Stimulated activated CD4-positive, alpha-beta T cell treated with anti-CD3 and anti-CD28 coated beads, TNF-alpha, amount 100 ng/mL, for 24 hours (primary cell): ENCODE measurements around the gene CTNNA3.
A peak's percentile ranks its signal among the peaks of the same experiment; 100 is the strongest.

ENCODE experiments used
- DNase-seq, 3 experiments: peaks; one replicate each; pipeline ENCODE4 v3.0.0-alpha.2; 2020; ENCODE audit warnings: low read depth in 3 of 3

CTNNA3 gene

DNA sequence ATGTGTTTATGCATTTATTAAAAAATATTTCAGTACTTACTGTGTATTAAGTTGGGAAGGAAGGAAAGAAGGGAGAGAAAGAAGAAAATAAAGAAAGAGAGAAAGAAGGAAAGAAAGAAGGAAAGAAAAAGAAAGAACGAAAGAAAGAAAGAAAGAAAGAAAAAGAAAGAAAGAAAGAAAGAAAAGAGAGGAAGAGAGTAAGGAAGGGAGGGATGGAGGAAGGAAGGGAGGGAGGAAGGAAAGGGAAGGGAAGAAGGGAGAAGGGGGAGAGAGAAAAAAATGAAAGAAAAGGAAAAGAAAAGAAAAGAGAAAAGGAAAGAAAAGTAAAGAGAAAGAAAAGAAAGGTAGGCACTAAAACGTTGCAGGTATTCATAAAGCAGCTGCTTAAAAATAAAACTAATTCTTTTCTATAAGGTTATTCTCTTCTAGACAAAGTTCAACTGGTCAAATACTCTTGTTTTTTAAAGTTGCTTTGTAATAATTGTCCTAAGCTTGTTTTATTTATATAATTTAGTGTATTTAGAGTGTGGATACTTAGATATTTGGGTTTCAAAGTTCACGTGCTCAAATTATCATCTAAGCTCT, 1473.4 kb downstream of the CTNNA3 start:
- no peak for DNase-seq

DNA sequence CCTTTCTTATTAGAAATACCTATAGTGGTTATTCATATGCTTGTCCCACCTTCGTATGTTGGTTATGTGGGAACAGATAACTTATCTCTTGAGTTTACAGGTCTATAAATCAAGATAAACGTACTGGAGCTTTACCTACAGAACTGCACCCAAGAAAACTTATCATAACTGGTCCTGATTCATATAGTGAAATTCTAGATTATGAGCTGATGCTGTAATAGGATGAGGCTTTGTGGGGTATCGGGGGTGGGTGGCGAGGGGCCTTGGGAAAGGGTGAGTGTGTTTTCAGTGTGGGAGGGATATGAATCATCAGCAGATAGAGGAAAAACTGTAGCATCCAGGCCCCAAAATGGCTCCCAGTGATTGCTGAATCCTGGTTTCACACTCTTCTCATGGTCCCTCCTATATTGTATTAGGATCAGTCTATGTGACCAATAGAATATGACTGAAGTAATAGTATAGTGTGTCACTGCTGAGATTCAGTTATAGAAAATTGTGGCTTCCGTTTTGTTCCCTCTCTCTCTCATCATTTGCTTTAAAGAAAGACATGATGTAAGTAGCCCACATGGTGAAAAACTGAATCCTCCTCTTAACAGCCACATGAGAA, 1476.9 kb downstream of the CTNNA3 start:
- peak in 1 of 3 experiments; percentile 9 for DNase-seq

DNA sequence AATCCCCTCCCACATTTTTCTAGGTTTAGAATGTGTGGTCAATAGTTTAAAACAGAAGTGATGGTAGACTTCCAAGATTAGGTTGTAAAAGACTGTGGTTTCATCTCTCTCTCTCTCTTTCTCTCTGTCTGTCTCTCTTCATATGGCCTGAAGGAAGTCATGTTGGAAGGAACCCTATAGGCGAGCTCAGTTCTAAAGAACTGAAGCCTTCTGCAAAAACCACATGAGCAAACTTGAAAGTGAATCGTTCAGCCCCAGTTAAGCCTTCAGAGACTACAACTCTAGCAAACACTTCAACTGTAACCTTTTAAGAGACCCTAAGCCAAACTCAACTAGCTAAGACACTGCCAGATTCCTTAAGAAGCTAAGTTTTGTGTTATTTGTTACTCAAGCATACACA, 1477.7 kb downstream of the CTNNA3 start:
- no peak for DNase-seq

DNA sequence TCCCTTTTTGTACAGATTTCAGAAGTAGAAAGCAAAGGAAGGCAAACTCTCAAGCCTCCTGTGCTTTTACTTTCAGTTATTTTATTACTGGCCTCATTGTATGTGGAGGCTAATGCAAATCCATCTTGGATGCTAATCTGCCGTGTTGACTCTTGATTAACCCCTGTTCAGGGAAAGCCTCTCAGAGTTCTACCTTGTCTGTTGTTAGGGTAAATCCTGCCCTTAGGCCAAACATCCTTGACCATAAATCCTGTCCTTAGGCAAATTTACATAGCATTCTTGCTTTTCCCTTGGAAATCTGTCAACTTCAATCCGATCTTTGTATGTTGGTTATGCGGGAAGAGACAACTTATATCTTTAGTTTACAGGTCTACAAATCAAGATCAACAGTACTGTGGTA, 1480.1 kb downstream of the CTNNA3 start:
- DNase-seq, result no peak

DNA sequence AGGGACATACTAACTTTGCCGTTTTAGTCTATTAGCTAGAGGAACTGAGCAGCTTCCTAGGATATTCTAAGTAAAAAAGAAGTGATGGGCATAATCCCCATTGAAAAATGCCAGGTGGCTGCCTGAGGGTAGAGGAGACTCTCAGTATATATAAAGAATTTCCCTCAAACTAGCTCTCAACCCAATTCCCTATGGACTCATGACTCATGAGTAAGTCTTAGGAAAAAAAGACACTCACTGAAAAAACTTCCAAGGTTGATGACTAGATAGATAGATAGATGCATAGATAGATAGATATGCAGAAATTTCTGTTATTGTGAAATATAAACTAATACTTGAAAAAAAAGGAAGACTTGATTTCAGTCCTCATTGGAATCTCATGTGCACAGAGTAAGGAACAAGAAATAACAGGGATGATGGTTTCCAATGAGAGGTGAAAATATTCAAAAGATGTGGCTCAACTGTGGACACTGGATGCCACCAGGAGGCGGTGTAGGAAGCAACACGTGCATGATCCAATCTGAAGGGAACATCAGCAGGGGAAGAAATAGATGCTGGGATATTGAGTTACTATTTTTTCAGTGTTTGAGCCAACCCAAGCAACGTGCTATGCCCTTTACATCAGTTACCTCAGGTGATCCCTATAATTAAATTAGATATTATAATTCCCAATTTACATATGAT, 1481.1 kb downstream of the CTNNA3 start:
- peak in 1 of 3 experiments; percentile 0 for DNase-seq

DNA sequence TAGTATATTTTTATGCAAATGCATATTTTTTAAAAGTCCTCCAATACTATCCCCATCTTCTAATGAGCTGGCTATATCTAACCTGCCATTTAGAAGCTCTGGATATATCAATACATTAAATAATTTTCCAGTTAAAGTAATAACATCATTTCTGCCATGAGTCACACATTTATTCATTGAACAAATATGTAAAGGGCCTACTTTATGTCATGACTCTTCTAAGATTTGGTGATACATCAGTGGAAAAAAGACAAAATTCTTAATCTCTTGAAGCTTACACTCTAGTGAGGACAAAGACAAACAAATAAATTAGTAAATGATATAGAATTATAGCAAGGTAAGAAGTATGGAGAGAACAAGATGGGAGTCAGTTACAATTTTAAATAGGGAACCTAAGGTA, 1487.0 kb downstream of the CTNNA3 start:
- no peak for DNase-seq

DNA sequence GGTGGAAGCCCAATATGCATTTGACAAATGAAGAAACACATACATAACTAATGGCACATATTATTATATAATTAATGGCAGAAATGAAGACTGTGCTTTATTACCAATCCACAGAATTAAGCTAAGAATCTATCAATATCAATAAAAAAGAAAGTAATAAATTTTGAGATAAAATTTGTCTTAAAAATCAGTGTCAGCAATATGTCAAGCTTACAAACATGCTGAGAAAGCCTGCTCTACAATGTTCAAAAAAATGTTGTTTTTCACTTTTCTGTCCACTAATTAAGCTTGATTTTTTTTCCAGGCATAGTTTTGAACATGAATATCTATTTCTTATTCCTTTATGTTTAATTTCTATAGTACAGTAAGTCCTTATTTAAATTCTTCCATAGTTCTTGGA, 1491.2 kb downstream of the CTNNA3 start:
- DNase-seq, result no peak

DNA sequence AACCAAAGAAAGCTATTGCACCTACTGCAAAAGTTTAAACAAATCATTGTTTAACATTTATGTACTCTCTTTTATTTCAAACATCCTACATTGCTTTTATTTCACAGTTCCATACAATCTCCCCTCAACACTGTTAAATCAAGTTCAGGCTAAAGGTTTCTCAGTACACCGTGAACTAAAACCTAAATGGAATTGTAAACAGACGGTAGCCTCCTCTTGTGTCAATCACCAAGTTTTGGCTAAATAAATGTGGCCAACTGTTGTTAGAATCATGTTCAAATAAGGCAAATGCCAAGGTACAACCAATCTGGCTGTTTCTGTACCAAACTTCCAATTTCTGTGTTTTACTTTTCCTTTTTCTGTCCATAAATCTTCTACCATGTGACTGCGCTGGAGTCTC, 1493.9 kb downstream of the CTNNA3 start:
- no peak for DNase-seq

DNA sequence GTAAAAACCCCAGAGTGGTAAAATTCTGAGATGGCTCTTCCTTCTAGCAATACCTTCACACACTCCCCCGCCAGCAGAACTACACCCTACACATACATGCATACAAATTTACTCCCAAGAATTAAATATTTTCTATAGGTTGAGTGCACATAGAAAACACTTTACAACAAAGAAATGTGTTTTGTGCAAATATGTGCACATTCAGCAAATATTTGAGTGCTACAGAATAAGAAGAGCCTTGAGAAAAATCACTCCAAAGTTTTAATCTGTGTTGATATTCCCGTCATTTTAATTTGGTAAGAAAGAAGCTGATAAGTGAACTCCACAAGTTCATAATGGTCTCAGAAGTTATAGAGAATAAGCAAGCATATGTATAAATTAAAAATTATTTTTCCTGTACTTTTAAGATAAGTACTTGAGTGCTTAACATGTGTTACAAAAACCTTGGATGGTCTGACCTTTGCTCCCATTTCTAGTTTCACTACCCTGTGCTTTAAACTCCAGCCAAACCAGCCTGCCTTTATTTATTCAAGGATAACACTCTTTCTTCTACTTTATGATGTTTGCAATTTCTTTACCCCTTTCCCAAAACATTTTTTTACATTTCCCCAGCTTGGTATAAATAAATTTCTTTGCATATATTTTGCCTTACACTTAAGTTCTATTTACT, 1503.7 kb downstream of the CTNNA3 start:
- DNase-seq, result no peak

DNA sequence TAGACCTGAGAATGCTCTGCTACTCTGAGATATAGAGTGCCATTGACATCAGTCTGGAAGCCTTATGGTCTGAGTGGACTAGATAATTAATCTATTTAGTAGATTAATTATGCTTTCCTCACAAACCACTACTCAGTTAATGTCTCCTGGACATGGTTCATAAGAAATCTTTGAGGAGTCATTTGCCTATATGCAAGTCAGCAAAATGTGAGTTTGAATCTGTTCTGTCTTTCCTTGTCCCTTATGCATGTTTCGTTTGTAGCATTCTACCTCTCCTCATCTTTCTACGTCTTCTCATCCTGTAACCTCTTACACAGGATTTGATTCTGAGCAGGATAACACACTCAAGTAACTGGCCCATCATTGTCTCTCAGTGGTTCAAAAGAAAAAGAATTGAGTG, 1505.6 kb downstream of the CTNNA3 start:
- DNase-seq, result no peak

DNA sequence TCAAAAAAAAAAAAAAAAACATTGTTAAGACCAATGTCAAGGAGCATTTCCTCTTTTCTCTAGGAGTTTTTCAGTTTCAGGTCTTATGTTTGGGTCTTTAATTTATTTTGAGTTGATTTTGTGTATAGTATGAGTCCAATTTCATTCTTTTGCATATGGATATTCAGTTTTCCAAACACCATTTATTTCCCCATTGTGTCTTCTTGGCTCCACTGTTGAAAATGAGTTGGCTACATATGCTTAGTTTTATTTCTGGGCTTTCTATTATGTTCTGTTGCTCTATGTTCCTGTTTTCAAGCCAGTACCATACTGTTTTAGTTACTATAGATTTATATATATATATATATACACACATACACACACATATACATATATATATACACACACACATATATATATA, 1506.7 kb downstream of the CTNNA3 start:
- no peak for DNase-seq

DNA sequence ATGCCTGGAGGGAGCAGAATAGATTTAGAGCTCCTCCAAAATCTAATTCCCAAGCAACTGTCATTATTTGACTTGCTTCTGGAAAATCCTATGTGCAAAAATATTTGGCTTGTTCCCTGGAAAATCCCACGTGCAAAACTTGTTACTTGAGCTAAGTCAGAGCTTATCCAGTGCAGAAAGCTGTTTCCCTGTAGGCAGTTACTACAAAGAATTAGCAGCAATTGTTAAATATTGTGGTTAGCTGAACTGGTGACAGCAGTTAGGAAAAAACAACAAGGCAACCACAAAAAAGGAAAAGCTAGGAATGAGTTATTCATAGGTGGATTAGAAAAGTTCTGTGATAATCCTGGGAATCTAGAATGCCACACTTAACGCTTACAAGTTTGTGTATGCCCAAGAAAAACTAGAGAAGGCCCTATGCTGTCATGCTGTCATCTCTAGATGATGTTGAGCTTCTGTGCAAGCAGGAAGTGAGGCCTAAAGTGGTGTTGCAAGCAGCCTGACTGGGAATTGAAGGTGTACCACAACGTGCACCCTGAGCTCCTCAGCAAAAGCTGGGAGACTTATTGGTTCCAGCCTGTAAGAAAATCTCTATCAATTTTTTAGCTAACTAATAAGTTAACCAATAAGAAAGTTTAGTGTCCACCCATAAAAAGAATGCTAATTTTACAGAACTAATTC, 1508.8 kb downstream of the CTNNA3 start:
- no peak for DNase-seq

DNA sequence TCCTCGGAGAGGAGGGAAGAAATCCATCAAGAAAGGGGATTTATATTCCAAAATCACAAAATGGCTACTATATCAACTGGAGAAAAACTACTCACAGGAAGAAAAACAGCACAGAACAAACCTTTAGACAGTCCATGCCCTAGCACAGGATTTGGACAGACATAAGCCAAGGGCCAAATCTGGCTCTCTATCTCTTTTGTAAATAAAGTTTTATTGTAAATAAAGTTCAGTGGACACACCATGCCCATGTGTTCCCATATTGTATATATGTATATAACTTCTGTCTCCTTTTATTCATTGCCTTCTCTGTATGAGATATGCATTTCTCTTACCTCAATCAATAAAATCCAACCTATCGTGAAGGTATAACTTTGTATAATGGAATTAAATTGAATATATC, 1513.0 kb downstream of the CTNNA3 start:
- no peak for DNase-seq

DNA sequence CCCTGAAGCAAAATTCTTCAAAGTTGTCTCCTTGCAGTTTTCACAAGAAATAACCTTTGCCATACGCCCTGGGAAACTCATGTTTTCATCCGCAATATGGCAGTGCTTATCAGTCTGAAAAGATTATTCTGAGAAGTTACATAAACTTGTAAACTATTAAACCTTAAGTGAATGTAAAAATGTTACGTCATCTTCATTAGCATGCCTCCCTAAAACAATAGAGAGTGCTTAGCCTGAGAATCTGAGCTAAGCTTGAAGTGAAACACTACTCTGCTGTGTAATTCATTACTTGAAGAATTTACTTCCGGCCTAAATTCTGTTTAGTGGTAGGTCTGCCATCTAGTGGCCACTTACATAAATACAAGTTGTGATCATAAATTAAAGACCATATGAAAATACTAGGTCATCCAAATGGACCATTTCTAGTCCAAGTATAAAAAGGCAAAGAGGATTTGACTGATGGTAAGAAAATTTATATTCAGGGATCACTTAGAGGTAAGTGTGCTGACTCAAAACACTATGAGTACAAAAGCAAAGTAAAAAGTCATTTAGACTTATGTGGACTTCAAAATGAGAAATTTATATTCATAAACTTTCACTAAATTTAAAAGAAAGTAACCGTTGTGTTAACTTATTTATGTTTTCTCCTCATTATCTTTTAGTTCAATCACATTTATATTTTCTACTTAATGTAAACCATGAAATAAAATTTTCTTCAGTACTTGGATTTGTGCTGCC, 1515.2 kb downstream of the CTNNA3 start:
- no peak for DNase-seq

DNA sequence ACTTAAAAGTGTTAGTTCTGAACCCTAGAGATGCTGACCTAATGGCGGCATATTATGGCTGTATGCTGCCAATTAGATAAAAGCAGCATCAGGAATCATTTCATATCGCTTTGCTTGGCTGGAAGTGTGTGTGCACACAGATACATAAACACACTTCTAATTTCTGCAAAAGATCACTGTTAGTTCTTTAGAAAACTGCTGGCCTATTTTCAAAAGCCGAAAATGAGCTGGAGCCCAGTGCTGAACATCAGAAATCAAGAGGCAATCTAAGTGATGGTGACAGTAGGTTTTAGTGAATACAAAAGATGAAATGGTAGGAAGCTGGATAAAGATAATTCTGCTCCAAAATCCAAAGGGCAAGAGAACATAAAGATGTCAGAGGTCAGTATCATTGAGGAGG, 1516.0 kb downstream of the CTNNA3 start:
- no peak for DNase-seq

DNA sequence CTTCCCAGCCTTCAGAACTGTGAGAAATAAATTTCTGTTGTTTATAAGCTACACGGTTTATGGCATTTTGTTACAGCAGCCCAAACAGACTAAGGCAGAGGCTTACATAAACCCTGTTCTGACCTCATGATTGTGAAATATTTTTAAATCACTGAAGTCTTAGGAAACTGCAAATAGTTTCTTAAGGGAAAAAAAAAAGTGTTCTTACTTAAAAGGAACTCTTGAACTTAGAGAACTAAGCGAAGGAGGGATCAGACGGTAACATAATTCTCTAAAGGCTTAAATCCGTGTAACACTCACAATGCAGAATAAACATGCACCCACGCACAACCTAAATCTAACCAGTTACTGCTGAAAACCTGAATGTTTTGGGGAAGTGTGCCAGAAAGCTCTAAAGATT, 1519.2 kb downstream of the CTNNA3 start:
- DNase-seq, result no peak

DNA sequence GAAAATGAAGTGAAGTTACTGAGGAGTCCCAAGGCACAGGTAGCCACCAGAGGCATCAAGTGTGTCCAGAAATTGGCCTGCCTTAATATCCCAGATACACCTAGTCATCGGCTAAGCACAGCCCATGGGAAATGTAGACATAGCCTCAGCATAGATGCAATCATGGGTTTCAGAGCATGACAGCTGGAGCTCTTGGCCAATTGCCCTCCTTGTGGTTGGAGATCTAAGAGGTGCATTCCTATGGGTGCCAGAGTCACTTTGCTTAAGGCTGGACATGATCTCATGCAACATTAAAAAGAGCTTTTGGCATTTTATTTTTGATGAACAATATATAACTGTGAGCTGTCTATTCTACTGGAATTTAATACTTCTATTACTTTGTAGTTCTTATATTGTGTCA, 1528.2 kb downstream of the CTNNA3 start:
- no peak for DNase-seq

DNA sequence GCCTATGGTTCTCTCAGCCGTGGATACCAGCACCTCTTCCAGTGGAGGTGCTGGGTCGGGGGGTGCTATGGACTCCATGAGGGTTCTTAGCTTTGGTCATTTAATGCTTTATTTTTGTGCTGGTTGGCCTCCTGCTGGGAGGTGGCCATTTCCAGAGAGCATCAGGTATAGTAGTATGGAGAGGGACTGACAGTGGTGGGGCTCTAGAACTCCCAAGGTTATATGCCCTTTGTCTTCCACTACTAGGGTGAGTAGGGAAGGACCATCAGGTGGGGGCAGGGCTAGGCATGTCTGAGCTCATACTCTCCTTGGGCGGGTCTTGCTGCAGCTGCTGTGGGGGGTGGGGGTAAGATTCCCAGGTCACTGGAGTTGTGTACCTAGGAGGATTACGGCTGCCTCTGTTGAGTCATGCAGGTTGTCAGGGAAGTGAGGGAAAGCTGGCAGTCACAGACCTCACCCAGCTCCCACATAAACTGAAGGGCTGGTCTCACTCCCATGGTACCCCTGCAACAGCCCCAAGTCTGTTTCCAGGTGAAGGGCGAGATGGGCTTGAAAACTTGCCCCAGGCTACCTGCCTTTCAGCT, 1533.3 kb downstream of the CTNNA3 start:
- DNase-seq, result no peak

DNA sequence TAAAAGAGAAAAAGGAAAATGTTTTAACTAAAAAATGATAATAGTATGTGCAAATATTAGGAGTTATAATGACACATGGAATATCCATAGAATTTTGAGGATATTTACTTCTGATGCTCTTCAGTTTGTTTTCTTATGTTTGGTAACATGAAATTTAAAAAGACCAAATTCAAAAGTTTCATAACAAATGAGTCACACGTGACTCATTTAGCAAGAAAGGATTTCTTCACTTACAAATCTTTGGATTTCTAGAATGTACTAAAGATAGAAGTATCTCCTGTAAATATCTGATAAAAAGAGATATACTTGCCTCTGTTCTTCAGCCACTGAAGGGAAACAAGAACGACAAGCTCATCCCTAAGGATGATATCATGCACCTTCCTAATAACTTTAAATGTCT, 1544.6 kb downstream of the CTNNA3 start:
- no peak for DNase-seq

DNA sequence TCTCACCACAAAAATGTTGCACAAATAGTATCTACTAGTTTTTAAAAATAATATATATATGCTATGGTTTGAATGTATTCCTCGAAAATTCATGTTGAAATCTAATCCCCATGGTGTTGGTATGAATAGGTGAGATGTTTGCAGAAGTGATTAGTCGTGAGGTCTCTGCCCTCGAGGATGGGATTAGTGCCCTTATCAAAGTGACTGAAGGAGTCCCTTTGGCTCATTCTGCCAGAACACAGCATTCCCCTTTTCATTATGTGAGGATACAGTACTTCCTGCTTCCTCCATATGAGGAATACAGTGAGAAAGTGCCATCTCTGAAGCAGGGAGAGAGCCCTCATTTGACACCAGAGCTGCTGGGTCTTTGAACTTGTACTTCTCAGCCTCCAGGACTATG, 1547.7 kb downstream of the CTNNA3 start:
- DNase-seq, result no peak

DNA sequence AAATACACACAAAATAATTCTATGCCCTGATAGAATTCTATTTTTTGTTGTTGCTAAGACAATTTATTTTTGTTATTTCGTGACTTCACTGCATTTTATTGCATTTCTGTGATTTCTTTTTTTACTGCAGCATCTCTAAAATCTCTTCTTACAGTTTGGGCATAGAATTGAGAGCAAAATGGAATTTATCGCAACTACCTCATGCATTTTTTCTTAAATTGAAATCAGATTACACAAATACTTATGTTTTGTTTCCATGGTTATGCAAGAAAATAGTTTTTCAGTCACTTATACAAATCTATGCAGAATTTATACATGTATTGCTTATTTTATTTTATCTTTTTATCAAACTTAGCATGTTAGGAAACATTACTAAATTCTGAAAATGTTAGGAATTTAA, 1552.0 kb downstream of the CTNNA3 start:
- DNase-seq, result no peak
